Mucosa of descending colon (tissue), 3 donors: ENCODE data around the gene NEXN. TPM values are rescaled to one million over a fixed set of nuclear protein-coding genes. Genes with fewer than 3 reads are reported as not detected.

Experiments
- ATAC-seq: fragments of 200-7000 bp; cut with Tn5 transposase; one replicate; pipeline ENCODE4 v1.9.1; 2020; ENCODE audit warnings: mild to moderate bottlenecking, moderate library complexity
- DNase-seq, 3 donors: peaks; one replicate each; pipeline ENCODE4 v3.0.0-alpha.2; 2020
- H3K36me3 ChIP-seq: fragments of 200-600 bp; one replicate; pipeline ENCODE4 v1.8.0; 2021; ENCODE audit warnings: low read depth, mild to moderate bottlenecking
- H3K4me1 ChIP-seq: fragments of 200-600 bp; one replicate; pipeline ENCODE4 v1.8.0; 2021; ENCODE audit warnings: low read depth, mild to moderate bottlenecking
- H3K4me3 ChIP-seq: fragments of 200-600 bp; one replicate; pipeline ENCODE4 v1.8.0; 2021; ENCODE audit warnings: mild to moderate bottlenecking
- H3K9me3 ChIP-seq: fragments of 200-600 bp; one replicate; pipeline ENCODE4 v1.8.0; 2021; ENCODE audit warnings: mild to moderate bottlenecking
- intact Hi-C, 2 donors: fragments of 100-400 bp; cut with DNase I in 1 of 2; cut with micrococcal nuclease in 1 of 2; formaldehyde crosslinking; loops; one replicate each; pipeline versions ENCODE4 v1.11.0 to v1.11.1; 2022; cut with DNase I, micrococcal nuclease
- long read RNA-seq, 2 donors: library from polyadenylated mRNA; unstranded; transcript quantifications; one replicate each; pipeline ENCODE4 v2.0.0, GENCODE V29; 2019 to 2021
- total RNA-seq, 3 donors: library from RNA; stranded (reverse); fragmentation: NEBNext Ultra II Directional in 2 of 3; extraction: Animal tissue kit (Norgen Biotek cat#: 25700) in 2 of 3; gene quantifications; one replicate each; pipeline versions ENCODE4 v1.2.1 to v1.2.4, GENCODE V29; 2021 to 2023
- TF ChIP-seq, protein P1 (sequence below): fragments of 200-600 bp; IDR thresholded peaks from one replicate; pipeline ENCODE4 v1.8.0; 2022; ENCODE audit warnings: antibody characterized with exemption, mild to moderate bottlenecking
- donor health status: DM: no; HTN: no; CAD: no; lungs with moderate emphysema.
- donor health status: DM: no; HTN: no; CAD: no.
- donor health status: DM: no; HTN: yes; CAD: no.

The NEXN gene
- 10 to 100 TPM in 1 of 3 donors, 1 to 10 TPM in 2; 2.1 to 49.2 (median 7.2) TPM for total RNA-seq
- long read RNA-seq, donor 1, transcript NEXN-201 (12 exons, 3,195 nt): major isoform, 16 of 84 reads
- long read RNA-seq, donor 1, partial matches to known transcripts: 35 of 84 reads
- long read RNA-seq, donor 1, other reads (novel, unspliced or antisense): 28 of 84 reads
- long read RNA-seq, donor 2, partial matches to known transcripts: 8 of 9 reads
- long read RNA-seq, donor 2, other reads (novel, unspliced or antisense): 1 of 9 reads

- DNase-seq: peak; percentile 48 to 66 (median 61)
- intact Hi-C loops: no loop called here
These were observed at the start of gene NEXN for GRCh38 chr1:77888081-77888780. Gene NEXN, plus strand, starts transcription at chr1:77888624. Its CDS starts 27,483 bp downstream, at chr1:77916107.

GRCh38 chr1:77841574-77841973, 46.9 kb upstream of the NEXN start:
- Histone ChIP-seq H3K9me3 (no peaks in the 10 kb centered on the region), H3K4me3 (no peak overlapping the region), H3K4me1 (no peaks in the 10 kb centered on the region), H3K36me3 (no peaks in the 10 kb centered on the region)
- no peak for ATAC-seq
- TF ChIP-seq, protein P1, sequence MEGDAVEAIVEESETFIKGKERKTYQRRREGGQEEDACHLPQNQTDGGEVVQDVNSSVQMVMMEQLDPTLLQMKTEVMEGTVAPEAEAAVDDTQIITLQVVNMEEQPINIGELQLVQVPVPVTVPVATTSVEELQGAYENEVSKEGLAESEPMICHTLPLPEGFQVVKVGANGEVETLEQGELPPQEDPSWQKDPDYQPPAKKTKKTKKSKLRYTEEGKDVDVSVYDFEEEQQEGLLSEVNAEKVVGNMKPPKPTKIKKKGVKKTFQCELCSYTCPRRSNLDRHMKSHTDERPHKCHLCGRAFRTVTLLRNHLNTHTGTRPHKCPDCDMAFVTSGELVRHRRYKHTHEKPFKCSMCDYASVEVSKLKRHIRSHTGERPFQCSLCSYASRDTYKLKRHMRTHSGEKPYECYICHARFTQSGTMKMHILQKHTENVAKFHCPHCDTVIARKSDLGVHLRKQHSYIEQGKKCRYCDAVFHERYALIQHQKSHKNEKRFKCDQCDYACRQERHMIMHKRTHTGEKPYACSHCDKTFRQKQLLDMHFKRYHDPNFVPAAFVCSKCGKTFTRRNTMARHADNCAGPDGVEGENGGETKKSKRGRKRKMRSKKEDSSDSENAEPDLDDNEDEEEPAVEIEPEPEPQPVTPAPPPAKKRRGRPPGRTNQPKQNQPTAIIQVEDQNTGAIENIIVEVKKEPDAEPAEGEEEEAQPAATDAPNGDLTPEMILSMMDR: no peak
- no peak for DNase-seq
- intact Hi-C loops: no loop called here

More at GRCh38 chr1:77888081-77888780, at the start of gene NEXN:
- Histone ChIP-seq H3K4me1 (peaks cover 7% of the 10 kb centered on the region), H3K9me3 (no peaks in the 10 kb centered on the region), H3K36me3 (no peaks in the 10 kb centered on the region), H3K4me3 (peak within 1 kb of the TSS; percentile 19)
- peak; percentile 80 for ATAC-seq
- TF ChIP-seq, protein P1: no peak

DNA sequence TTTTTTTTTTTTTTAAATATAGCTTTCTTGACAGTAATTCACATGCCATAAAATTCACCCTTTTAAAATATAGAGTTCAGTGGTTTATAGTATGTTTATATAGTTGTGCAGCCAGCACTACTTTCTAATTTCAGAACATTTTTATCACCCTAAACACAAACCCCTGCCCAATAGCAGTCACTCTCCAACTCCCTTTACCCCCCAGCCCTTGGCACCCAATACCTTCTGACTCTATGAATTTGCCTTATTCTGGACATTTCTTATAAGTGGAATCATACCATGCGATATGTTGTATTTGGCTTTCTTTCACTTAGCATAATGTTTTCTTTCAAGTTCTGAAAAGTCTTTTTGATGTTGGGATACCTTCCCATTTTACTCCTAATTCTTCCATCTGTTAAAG, 42.5 kb upstream of the NEXN start:
- ATAC-seq (no peak), DNase-seq (no peak)
- Histone ChIP-seq H3K36me3 (no peaks in the 10 kb centered on the region), H3K4me3 (no peak overlapping the region), H3K9me3 (no peaks in the 10 kb centered on the region), H3K4me1 (no peaks in the 10 kb centered on the region)
- intact Hi-C loops: no loop called here
- TF ChIP-seq, protein P1: no peak

- no peak for ATAC-seq
These were observed 41.5 kb upstream of the NEXN start for GRCh38 chr1:77846966-77847365.

GRCh38 chr1:77847621-77848080, 40.8 kb upstream of the NEXN start:
- intact Hi-C loops: no loop called here
- Histone ChIP-seq H3K4me1 (no peaks in the 10 kb centered on the region), H3K9me3 (no peaks in the 10 kb centered on the region), H3K36me3 (no peaks in the 10 kb centered on the region), H3K4me3 (no peak overlapping the region)
- ATAC-seq: no peak
- TF ChIP-seq, protein P1: no peak
- no peak for DNase-seq

More at GRCh38 chr1:77846966-77847365, 41.5 kb upstream of the NEXN start:
- Histone ChIP-seq H3K4me1 (no peaks in the 10 kb centered on the region), H3K36me3 (no peaks in the 10 kb centered on the region), H3K9me3 (no peaks in the 10 kb centered on the region), H3K4me3 (no peak overlapping the region)
- intact Hi-C loops: no loop called here
- no peak for DNase-seq
- TF ChIP-seq, protein P1: no peak
